Measurements from ENCODE around the gene ASB2. TPM values are rescaled to one million over a fixed set of nuclear protein-coding genes. Genes with fewer than 3 reads are reported as not detected.
A peak's percentile ranks its signal among the peaks of the same experiment; 100 is the strongest.

Gene ASB2
- polyA plus RNA-seq, 3 donors: 0.25 to 2.5 (median 1.4) TPM

GRCh38 chr14:93970585-93970964 is 5.8 kb downstream of the ASB2 start:
- Mint-ChIP-seq H3K9me3 (peaks cover 0 to 1% (median 0%) of the 10 kb centered on the region in 7 donors), H3K27ac (peak overlapping the region; percentile 23 to 91 (median 88)), H3K4me1 (peaks cover 68% of the 10 kb centered on the region), H3K4me3 (peak overlapping the region; percentile 90 to 98), H3K27me3 (ENCODE audit: low read depth in 3 of 3) (peaks cover 3 to 14% (median 6%) of the 10 kb centered on the region in 3 donors), H3K36me3 (peaks cover 0 to 6% of the 10 kb centered on the region in 2 donors)
- no peaks in the 10 kb centered on the region for H3K36me3 ChIP-seq (replicated peaks in 1 of 2; ENCODE audit: control insufficient read depth in 1 of 2, insufficient read depth in 2 of 2, low read length in 2 of 2)
- peak overlapping the region; percentile 77 for H3K4me2 ChIP-seq (replicated peaks; ENCODE audit: extremely low read depth, low read length, poor library complexity, severe bottlenecking)
- no peaks in the 10 kb centered on the region for H4K20me1 ChIP-seq (ENCODE audit: insufficient read depth, low read length)
- peak overlapping the region in 1 of 2 donors; percentile 83 for H3K27ac ChIP-seq (ENCODE audit: low read depth in 1 of 2, low read length in 2 of 2)
- H2AFZ ChIP-seq (ENCODE audit: insufficient read depth, low read depth, low read length, poor library complexity, severe bottlenecking): peak overlapping the region; percentile 73
- peak; percentile 79 to 83 (median 80) for DNase-seq
- H3K4me3 ChIP-seq (replicated peaks in 1 of 3; ENCODE audit: low read depth in 2 of 3, low read length in 3 of 3): peak overlapping the region; percentile 55 to 77 (median 69)
- H3K4me1 ChIP-seq (ENCODE audit: control insufficient read depth in 1 of 2, insufficient read depth in 2 of 2, low read length in 2 of 2): peaks cover 54 to 62% of the 10 kb centered on the region in 2 donors
- peak overlapping the region; percentile 68 for H3K9ac ChIP-seq (ENCODE audit: insufficient read depth, low read length, poor library complexity, severe bottlenecking)
- intact Hi-C loops (cut with micrococcal nuclease): loop anchor here (1.0 to 2.0 kb wide), 3 partner anchors 10 to 30 kb away; no protein-coding TSS in a partner anchor
- no peaks in the 10 kb centered on the region for H3K79me2 ChIP-seq (ENCODE audit: insufficient read depth, low read length)
- H3K9me3 ChIP-seq (replicated peaks in 1 of 2; ENCODE audit: control insufficient read depth in 1 of 2, insufficient read depth in 1 of 2, low read length in 2 of 2): no peaks in the 10 kb centered on the region
- H3K27me3 ChIP-seq (ENCODE audit: control insufficient read depth in 2 of 2, insufficient read depth in 2 of 2, low read length in 2 of 2): no peaks in the 10 kb centered on the region
- 0% methylated on average over 1 of the region's 9 CpGs for WGBS (ENCODE audit: insufficient coverage)
- TF ChIP-seq CTCF (IDR thresholded peaks at IDR 0.05): peak; percentile 82

- peaks cover 5 to 14% (median 10%) of the 10 kb centered on the region in 3 donors for H3K27me3 Mint-ChIP-seq (ENCODE audit: low read depth in 3 of 3)
- Histone ChIP-seq H3K4me2 (replicated peaks; ENCODE audit: extremely low read depth, low read length, poor library complexity, severe bottlenecking) (no peak overlapping the region), H3K4me3 (replicated peaks in 1 of 3; ENCODE audit: low read depth in 2 of 3, low read length in 3 of 3) (no peak overlapping the region), H3K4me1 (ENCODE audit: control insufficient read depth in 1 of 2, insufficient read depth in 2 of 2, low read length in 2 of 2) (peaks cover 46 to 54% of the 10 kb centered on the region in 2 donors), H3K9me3 (replicated peaks in 1 of 2; ENCODE audit: control insufficient read depth in 1 of 2, insufficient read depth in 1 of 2, low read length in 2 of 2) (no peaks in the 10 kb centered on the region), H2AFZ (ENCODE audit: insufficient read depth, low read depth, low read length, poor library complexity, severe bottlenecking) (no peak overlapping the region), H3K9ac (ENCODE audit: insufficient read depth, low read length, poor library complexity, severe bottlenecking) (no peak overlapping the region), H3K27ac (ENCODE audit: low read depth in 1 of 2, low read length in 2 of 2) (no peak overlapping the region), H3K36me3 (replicated peaks in 1 of 2; ENCODE audit: control insufficient read depth in 1 of 2, insufficient read depth in 2 of 2, low read length in 2 of 2) (no peaks in the 10 kb centered on the region), H3K27me3 (ENCODE audit: control insufficient read depth in 2 of 2, insufficient read depth in 2 of 2, low read length in 2 of 2) (no peaks in the 10 kb centered on the region), H4K20me1 (ENCODE audit: insufficient read depth, low read length) (no peaks in the 10 kb centered on the region), H3K79me2 (ENCODE audit: insufficient read depth, low read length) (no peaks in the 10 kb centered on the region)
- peak; percentile 36 to 71 (median 53) for DNase-seq
- peak overlapping the region in 6 of 7 donors; percentile 14 to 79 (median 41) for H3K27ac Mint-ChIP-seq
- peaks cover 0 to 8% of the 10 kb centered on the region in 2 donors for H3K36me3 Mint-ChIP-seq
- H3K9me3 Mint-ChIP-seq: peaks cover 0 to 1% (median 0%) of the 10 kb centered on the region in 7 donors
- H3K4me3 Mint-ChIP-seq: peak overlapping the region in 1 of 2 donors; percentile 15
- 32% methylated on average over 10 of the region's 12 CpGs for WGBS (ENCODE audit: insufficient coverage)
- intact Hi-C loops (cut with micrococcal nuclease): loop anchor here in 1 of 2 donors (10.0 kb wide), 1 partner anchor 634 kb away; the partner anchor contains the start of gene BTBD7
- H3K4me1 Mint-ChIP-seq: peaks cover 59% of the 10 kb centered on the region
- no peak for TF ChIP-seq CTCF (IDR thresholded peaks at IDR 0.05)
These were observed 7.1 kb downstream of the ASB2 start for GRCh38 chr14:93969082-93969828.
